ENCODE measurements around the gene PTGIS.
"Not testable (repeated sequence)": the region's sequence is repeated elsewhere in the genome, so short reads cannot be mapped to it uniquely, and the experiment has no call there.

PTGIS gene

DNA sequence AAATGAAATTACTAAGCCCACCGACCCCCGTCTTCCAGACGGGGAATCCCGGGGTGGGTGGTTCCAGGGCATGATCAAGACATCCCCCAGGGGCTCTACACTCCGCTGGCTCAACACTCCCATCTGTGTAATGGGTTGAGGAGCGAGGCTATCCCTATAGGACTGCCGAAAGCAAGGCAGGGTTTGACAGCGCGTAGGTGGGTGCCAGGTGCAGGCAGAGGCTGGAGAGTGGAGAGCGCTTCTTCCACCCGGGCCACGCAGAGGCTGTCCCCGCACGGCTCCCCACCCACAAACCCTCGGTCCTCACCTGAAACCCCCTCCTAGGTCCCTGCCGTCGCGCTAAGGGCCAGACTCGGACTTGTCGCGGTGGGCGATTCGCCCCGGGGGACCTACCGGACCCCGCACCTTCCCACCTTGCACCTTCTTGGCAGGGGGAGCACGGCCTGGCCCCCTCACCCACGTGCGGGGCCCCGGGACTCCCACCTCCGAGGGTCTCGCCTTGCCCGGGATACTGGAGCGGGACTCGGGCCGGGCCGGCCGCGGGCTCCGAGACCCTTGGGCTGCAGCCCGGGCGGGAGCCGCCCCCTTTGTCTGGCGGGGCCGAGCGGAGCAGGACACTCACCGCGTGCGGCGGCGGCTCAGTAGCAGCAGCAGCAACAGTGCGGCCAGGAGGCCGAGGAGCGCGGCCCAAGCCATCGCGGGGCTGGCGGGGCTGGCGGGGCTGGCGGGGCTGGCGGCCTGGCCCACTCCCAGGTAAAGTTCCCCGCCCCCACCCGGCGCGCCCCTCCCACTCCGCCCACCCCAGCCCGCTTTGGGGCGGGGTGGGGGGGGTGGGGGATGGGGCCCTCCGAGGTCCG, at the start of gene PTGIS:
Gene PTGIS (minus strand): TSS at position 717 of the 857 bp plus-strand sequence. CDS start 21 bp downstream, at position 696.
- H3K4me3 ChIP-seq (ENCODE audit: low read depth, low read length), result peak within 1 kb of the TSS; percentile 1
- peak within 1 kb of the TSS; percentile 47 for H3K4me2 ChIP-seq (ENCODE audit: low read length)
- H3K27me3 ChIP-seq (ENCODE audit: control insufficient read depth, insufficient read depth, low read length), result no peaks in the 10 kb centered on the region
- no peak within 1 kb of the TSS for H3K27ac ChIP-seq
- TF ChIP-seq, protein P1, sequence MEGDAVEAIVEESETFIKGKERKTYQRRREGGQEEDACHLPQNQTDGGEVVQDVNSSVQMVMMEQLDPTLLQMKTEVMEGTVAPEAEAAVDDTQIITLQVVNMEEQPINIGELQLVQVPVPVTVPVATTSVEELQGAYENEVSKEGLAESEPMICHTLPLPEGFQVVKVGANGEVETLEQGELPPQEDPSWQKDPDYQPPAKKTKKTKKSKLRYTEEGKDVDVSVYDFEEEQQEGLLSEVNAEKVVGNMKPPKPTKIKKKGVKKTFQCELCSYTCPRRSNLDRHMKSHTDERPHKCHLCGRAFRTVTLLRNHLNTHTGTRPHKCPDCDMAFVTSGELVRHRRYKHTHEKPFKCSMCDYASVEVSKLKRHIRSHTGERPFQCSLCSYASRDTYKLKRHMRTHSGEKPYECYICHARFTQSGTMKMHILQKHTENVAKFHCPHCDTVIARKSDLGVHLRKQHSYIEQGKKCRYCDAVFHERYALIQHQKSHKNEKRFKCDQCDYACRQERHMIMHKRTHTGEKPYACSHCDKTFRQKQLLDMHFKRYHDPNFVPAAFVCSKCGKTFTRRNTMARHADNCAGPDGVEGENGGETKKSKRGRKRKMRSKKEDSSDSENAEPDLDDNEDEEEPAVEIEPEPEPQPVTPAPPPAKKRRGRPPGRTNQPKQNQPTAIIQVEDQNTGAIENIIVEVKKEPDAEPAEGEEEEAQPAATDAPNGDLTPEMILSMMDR (IDR thresholded peaks at IDR 0.05), result no peak
- H3K79me2 ChIP-seq, result no peaks in the 10 kb centered on the region
- H3K36me3 ChIP-seq (ENCODE audit: control insufficient read depth, insufficient read depth, low read length), result no peaks in the 10 kb centered on the region
- H3K9ac ChIP-seq, result no peak within 1 kb of the TSS
- H2AFZ ChIP-seq, result peak within 1 kb of the TSS; percentile 66
- no peaks in the 10 kb centered on the region for H3K9me3 ChIP-seq (ENCODE audit: control insufficient read depth, low read length)
- H3K4me1 ChIP-seq, result peaks cover 2% of the 10 kb centered on the region

DNA sequence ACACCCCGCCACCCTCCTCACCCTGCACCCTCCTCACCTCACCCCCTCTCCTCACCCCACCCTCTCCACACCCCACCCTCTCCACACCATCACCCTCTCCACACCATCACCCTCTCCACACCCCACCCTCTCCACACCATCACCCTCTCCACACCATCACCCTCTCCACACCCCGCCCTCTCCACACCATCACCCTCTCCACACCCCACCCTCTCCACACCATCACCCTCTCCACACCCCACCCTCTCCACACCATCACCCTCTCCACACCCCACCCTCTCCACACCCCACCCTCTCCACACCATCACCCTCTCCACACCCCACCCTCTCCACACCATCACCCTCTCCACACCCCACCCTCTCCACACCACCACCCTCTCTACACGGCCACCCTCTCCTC, 49.5 kb upstream of the PTGIS start:
- H3K9ac ChIP-seq; H3K27ac ChIP-seq; H3K9me3 ChIP-seq (ENCODE audit: control insufficient read depth, low read length); H3K4me1 ChIP-seq; H3K4me2 ChIP-seq (ENCODE audit: low read length); H3K36me3 ChIP-seq (ENCODE audit: control insufficient read depth, insufficient read depth, low read length); H3K79me2 ChIP-seq; H2AFZ ChIP-seq; H3K27me3 ChIP-seq (ENCODE audit: control insufficient read depth, insufficient read depth, low read length); H3K4me3 ChIP-seq (ENCODE audit: low read depth, low read length): not testable (repeated sequence)

DNA sequence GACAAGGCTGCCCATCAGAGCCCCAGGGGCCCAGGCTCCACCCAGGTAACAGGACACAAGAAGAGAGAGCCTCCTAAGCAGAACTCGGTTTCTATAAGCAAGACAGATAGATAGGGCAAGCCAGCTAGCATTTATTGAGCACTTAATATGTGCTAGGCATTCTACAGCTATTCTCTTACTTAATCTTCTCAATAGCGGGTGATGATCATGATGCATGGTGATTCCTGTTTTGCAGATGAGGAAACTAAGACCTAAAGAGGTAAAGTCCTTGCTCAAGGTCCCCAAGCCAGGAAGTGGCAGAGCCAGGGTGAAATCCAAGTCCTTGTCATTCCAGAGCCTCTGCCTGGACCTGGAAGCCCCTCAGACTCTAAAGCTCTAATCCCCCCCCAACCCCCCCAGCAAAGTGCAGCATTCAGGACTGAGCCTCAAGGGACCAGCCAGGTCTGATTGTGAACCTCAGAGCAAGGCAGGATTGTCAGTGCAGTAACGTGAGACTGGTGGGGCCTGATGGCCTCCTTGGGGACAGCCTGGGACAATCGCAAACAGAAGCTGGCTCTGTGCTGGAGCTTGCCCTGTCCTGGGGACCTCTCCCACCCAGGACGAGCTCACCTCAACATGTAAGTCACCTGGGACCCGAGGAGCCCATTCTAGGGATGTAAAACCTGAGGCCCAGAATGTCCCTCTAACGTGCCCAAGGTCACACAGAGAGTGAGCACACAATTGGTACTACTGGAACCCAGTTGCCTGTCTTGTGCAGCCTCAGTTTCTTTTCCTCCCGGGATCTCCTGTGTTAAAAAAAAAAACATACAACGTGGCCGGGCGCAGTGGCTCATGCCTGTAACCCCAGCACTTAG, 48.4 kb upstream of the PTGIS start:
- TF ChIP-seq, protein P1 (IDR thresholded peaks at IDR 0.05), result no peak
- H3K9ac ChIP-seq, result no peak overlapping the region
- H3K27ac ChIP-seq, result no peak overlapping the region
- no peaks in the 10 kb centered on the region for H3K9me3 ChIP-seq (ENCODE audit: control insufficient read depth, low read length)
- no peak overlapping the region for H2AFZ ChIP-seq
- peaks cover under 1% of the 10 kb centered on the region for H3K4me1 ChIP-seq
- H3K79me2 ChIP-seq, result no peaks in the 10 kb centered on the region
- H3K4me3 ChIP-seq (ENCODE audit: low read depth, low read length), result no peak overlapping the region
- H3K4me2 ChIP-seq (ENCODE audit: low read length), result no peak overlapping the region
- H3K36me3 ChIP-seq (ENCODE audit: control insufficient read depth, insufficient read depth, low read length), result no peaks in the 10 kb centered on the region
- no peaks in the 10 kb centered on the region for H3K27me3 ChIP-seq (ENCODE audit: control insufficient read depth, insufficient read depth, low read length)

DNA sequence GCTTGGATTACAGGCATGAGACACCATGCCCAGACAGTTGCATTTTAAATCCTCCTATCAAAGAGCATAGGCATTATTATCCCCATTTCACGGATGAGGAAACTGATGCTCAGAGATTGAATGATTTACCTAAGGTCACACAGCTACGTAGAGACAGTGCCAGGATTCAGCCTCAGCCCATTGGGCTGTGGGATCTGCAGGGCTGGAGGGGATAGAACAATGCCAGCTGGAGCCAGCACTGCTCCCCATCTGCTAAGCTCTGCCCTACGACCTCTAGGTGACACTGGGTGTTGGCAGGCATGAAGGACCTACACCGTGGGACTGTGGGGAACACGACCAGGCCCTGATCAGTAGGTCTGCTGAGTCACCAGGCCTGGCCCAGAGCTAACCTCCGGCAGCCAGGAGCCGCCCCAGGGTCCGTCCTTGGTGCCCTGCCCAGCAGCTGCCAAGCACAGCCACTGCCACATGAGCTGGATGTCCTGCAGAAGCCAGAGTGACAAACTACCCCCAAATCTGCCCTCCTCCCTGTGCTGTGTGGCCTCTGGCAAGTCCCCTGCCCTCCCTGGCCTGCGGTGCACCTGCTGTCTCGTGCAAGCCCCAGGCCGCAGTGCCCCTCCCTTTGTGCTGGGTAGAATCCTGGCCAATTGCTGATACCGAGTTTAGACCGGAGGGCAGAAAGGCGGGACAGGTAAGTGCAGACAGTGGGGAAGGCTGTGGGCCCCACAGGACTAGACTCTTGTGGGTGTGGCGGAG, 47.6 kb upstream of the PTGIS start:
- H3K27ac ChIP-seq, result no peak overlapping the region
- H3K9me3 ChIP-seq (ENCODE audit: control insufficient read depth, low read length), result no peaks in the 10 kb centered on the region
- no peak overlapping the region for H3K4me2 ChIP-seq (ENCODE audit: low read length)
- H3K4me3 ChIP-seq (ENCODE audit: low read depth, low read length), result no peak overlapping the region
- H3K9ac ChIP-seq, result no peak overlapping the region
- no peaks in the 10 kb centered on the region for H3K27me3 ChIP-seq (ENCODE audit: control insufficient read depth, insufficient read depth, low read length)
- H3K79me2 ChIP-seq, result no peaks in the 10 kb centered on the region
- H2AFZ ChIP-seq, result no peak overlapping the region
- peaks cover 2% of the 10 kb centered on the region for H3K4me1 ChIP-seq
- TF ChIP-seq, protein P1 (IDR thresholded peaks at IDR 0.05), result no peak
- H3K36me3 ChIP-seq (ENCODE audit: control insufficient read depth, insufficient read depth, low read length), result no peaks in the 10 kb centered on the region

DNA sequence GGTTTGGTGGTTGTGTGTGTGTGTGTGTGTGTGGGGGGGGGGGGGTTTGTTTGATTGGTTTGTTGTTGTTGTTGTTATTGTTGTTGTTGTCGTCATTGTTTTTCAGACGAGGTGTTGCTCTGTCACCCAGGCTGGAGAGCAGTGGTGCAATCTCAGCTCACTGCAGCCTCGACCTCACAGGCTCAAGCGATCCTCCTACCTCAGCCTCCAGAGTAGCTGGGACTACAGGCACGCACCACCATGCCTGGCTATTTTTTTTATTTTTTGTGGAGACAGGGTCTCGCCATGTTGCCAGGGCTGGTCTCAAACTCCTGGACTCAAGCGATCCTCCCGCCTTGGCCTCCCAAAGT, 47.1 kb upstream of the PTGIS start:
- not testable (repeated sequence) for H2AFZ ChIP-seq; H3K36me3 ChIP-seq (ENCODE audit: control insufficient read depth, insufficient read depth, low read length); H3K9me3 ChIP-seq (ENCODE audit: control insufficient read depth, low read length); H3K79me2 ChIP-seq; H3K27me3 ChIP-seq (ENCODE audit: control insufficient read depth, insufficient read depth, low read length); H3K4me3 ChIP-seq (ENCODE audit: low read depth, low read length); H3K27ac ChIP-seq; H3K4me1 ChIP-seq; H3K4me2 ChIP-seq (ENCODE audit: low read length); H3K9ac ChIP-seq

Measured in parathyroid adenoma (tissue), 2 donors.